ENCODE measurements around the gene SI.
"Not testable (repeated sequence)": the region's sequence is repeated elsewhere in the genome, so short reads cannot be mapped to it uniquely, and the experiment has no call there.

SI gene

GRCh38 chr3:165078293-165078692, at the start of gene SI:
SI (minus strand) TSS chr3:165078496; CDS start chr3:165076012, 2,484 bp downstream.
- DNase-seq (ENCODE audit: extremely low read depth in 1 of 2, low read depth in 1 of 2): no peak

- DNase-seq (ENCODE audit: extremely low read depth in 1 of 2, low read depth in 1 of 2): no peak
These were observed 47.5 kb upstream of the SI start for GRCh38 chr3:165125836-165126235.

- DNase-seq (ENCODE audit: extremely low read depth in 1 of 2, low read depth in 1 of 2): no peak
These were observed 33.1 kb upstream of the SI start for GRCh38 chr3:165111401-165111800.

GRCh38 chr3:165103616-165104015, 25.3 kb upstream of the SI start:
- no peak for DNase-seq (ENCODE audit: extremely low read depth in 1 of 2, low read depth in 1 of 2)

GRCh38 chr3:165082650-165083049, 4.4 kb upstream of the SI start:
- DNase-seq (ENCODE audit: extremely low read depth in 1 of 2, low read depth in 1 of 2): no peak

GRCh38 chr3:165081183-165081582, 2.9 kb upstream of the SI start:
- no peak for DNase-seq (ENCODE audit: extremely low read depth in 1 of 2, low read depth in 1 of 2)

- DNase-seq (ENCODE audit: extremely low read depth in 1 of 2, low read depth in 1 of 2): no peak
These were observed 2.6 kb downstream of the SI start for GRCh38 chr3:165075695-165076094.

- DNase-seq (ENCODE audit: extremely low read depth in 1 of 2, low read depth in 1 of 2): no peak
These were observed 7.6 kb downstream of the SI start for GRCh38 chr3:165070682-165071081.

GRCh38 chr3:165056510-165056909, 21.8 kb downstream of the SI start:
- DNase-seq (ENCODE audit: extremely low read depth in 1 of 2, low read depth in 1 of 2): no peak

- DNase-seq (ENCODE audit: extremely low read depth in 1 of 2, low read depth in 1 of 2): no peak
These were observed 38.1 kb downstream of the SI start for GRCh38 chr3:165040186-165040585.

GRCh38 chr3:165011557-165011956, 66.7 kb downstream of the SI start:
- no peak for DNase-seq (ENCODE audit: extremely low read depth in 1 of 2, low read depth in 1 of 2)

GRCh38 chr3:164984947-164985346, 93.3 kb downstream of the SI start:
- DNase-seq (ENCODE audit: extremely low read depth in 1 of 2, low read depth in 1 of 2): no peak

- DNase-seq (ENCODE audit: extremely low read depth in 1 of 2, low read depth in 1 of 2): no peak
These were observed 115.7 kb downstream of the SI start for GRCh38 chr3:164962610-164963009.

- DNase-seq (ENCODE audit: extremely low read depth in 1 of 2, low read depth in 1 of 2): no peak
These were observed 125.3 kb downstream of the SI start for GRCh38 chr3:164952966-164953365.

GRCh38 chr3:164951403-164951802, 126.9 kb downstream of the SI start:
- DNase-seq (ENCODE audit: extremely low read depth in 1 of 2, low read depth in 1 of 2): not testable (repeated sequence)

GRCh38 chr3:164940745-164941144, 137.6 kb downstream of the SI start:
- no peak for DNase-seq (ENCODE audit: extremely low read depth in 1 of 2, low read depth in 1 of 2)

GRCh38 chr3:164929642-164930041, 148.7 kb downstream of the SI start:
- no peak for DNase-seq (ENCODE audit: extremely low read depth in 1 of 2, low read depth in 1 of 2)
